Ishikawa (cell line): ENCODE data around the gene CACNB2.

Experiments
- CEBPB ChIP-seq: IDR thresholded peaks from 2 replicates; pipeline ENCODE4 v1.6.1; 2012
- CREB1 ChIP-seq: IDR thresholded peaks from 2 replicates; pipeline ENCODE4 v1.6.1; 2012; ENCODE audit warnings: low read depth
- EGR1 ChIP-seq: IDR thresholded peaks from 2 replicates; pipeline ENCODE4 v1.6.1; 2012
- EP300 ChIP-seq: IDR thresholded peaks from 2 replicates; pipeline ENCODE4 v1.6.1; 2012; ENCODE audit warnings: borderline replicate concordance
- FOXM1 ChIP-seq: IDR thresholded peaks from 2 replicates; pipeline ENCODE4 v1.6.1; 2012; ENCODE audit warnings: low read depth, borderline replicate concordance
- NFIC ChIP-seq: IDR thresholded peaks from 2 replicates; pipeline ENCODE4 v1.6.1; 2012
- RAD21 ChIP-seq: IDR thresholded peaks from 2 replicates; pipeline ENCODE4 v1.6.1; 2012; ENCODE audit warnings: low read depth
- TAF1 ChIP-seq: IDR thresholded peaks from 2 replicates; pipeline ENCODE4 v1.6.1; 2012; ENCODE audit warnings: low read depth, mild to moderate bottlenecking
- TCF12 ChIP-seq: IDR thresholded peaks from 2 replicates; pipeline ENCODE4 v1.6.1; 2012; ENCODE audit warnings: low read depth
- YY1 ChIP-seq: IDR thresholded peaks from 2 replicates; pipeline ENCODE4 v1.6.1; 2012; ENCODE audit warnings: low read depth
- ZBTB7A ChIP-seq: IDR thresholded peaks from 2 replicates; pipeline ENCODE4 v1.6.1; 2012; ENCODE audit warnings: low read depth
- TF ChIP-seq, protein P1 (sequence below): IDR thresholded peaks from 2 replicates; pipeline ENCODE4 v1.6.1; 2012
- TF ChIP-seq, protein P2 (sequence below): IDR thresholded peaks from 2 replicates; pipeline ENCODE4 v1.6.1; 2012; ENCODE audit warnings: low read depth, mild to moderate bottlenecking
- TF ChIP-seq, protein P3 (sequence below): IDR thresholded peaks from 2 replicates; pipeline ENCODE4 v1.6.1; 2012

DNA sequence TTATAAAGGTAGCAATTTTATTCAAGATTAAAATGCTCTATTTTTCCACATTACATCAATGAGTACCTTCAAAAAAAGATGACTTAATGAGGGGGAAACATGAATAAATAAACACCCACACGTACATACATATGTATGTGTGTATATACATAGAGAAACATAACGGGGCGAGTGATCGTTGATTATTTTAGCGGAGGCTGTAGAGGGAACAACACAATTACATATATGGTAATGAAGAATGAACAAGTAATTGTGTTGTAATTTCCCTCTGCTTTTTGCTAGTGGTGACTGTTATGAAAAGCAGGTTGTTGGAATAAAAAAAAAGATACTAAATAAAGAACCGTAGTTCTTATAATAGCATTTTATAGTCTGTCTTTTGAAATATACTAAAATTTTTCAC is 63.2 kb downstream of the CACNB2 start:
- TF ChIP-seq EGR1 = no peak
- no peak for TF ChIP-seq CEBPB
- no peak for TF ChIP-seq RAD21
- TF ChIP-seq TCF12 = no peak
- TF ChIP-seq EP300 = no peak
- TF ChIP-seq, protein P1, sequence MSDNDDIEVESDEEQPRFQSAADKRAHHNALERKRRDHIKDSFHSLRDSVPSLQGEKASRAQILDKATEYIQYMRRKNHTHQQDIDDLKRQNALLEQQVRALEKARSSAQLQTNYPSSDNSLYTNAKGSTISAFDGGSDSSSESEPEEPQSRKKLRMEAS = no peak
- no peak for TF ChIP-seq TAF1
- TF ChIP-seq, protein P2, sequence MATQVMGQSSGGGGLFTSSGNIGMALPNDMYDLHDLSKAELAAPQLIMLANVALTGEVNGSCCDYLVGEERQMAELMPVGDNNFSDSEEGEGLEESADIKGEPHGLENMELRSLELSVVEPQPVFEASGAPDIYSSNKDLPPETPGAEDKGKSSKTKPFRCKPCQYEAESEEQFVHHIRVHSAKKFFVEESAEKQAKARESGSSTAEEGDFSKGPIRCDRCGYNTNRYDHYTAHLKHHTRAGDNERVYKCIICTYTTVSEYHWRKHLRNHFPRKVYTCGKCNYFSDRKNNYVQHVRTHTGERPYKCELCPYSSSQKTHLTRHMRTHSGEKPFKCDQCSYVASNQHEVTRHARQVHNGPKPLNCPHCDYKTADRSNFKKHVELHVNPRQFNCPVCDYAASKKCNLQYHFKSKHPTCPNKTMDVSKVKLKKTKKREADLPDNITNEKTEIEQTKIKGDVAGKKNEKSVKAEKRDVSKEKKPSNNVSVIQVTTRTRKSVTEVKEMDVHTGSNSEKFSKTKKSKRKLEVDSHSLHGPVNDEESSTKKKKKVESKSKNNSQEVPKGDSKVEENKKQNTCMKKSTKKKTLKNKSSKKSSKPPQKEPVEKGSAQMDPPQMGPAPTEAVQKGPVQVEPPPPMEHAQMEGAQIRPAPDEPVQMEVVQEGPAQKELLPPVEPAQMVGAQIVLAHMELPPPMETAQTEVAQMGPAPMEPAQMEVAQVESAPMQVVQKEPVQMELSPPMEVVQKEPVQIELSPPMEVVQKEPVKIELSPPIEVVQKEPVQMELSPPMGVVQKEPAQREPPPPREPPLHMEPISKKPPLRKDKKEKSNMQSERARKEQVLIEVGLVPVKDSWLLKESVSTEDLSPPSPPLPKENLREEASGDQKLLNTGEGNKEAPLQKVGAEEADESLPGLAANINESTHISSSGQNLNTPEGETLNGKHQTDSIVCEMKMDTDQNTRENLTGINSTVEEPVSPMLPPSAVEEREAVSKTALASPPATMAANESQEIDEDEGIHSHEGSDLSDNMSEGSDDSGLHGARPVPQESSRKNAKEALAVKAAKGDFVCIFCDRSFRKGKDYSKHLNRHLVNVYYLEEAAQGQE = no peak
- TF ChIP-seq ZBTB7A = no peak
- no peak for TF ChIP-seq CREB1
- TF ChIP-seq FOXM1 = no peak
- no peak for TF ChIP-seq YY1
- TF ChIP-seq, protein P3, sequence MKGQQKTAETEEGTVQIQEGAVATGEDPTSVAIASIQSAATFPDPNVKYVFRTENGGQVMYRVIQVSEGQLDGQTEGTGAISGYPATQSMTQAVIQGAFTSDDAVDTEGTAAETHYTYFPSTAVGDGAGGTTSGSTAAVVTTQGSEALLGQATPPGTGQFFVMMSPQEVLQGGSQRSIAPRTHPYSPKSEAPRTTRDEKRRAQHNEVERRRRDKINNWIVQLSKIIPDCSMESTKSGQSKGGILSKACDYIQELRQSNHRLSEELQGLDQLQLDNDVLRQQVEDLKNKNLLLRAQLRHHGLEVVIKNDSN = no peak
- no peak for TF ChIP-seq NFIC
